Activated CD8-positive, alpha-beta T cell treated with anti-CD3 and anti-CD28 coated beads for 36 hours (primary cell): ENCODE data around the gene KMT2A. TPM values are rescaled to one million over a fixed set of nuclear protein-coding genes. Genes with fewer than 3 reads are reported as not detected.
"Not testable (repeated sequence)": the region's sequence is repeated elsewhere in the genome, so short reads cannot be mapped to it uniquely, and the experiment has no call there.

ENCODE experiments used
- ATAC-seq: fragments of 200-7000 bp; cut with Tn5 transposase; one replicate; pipeline ENCODE4 v1.10.0; 2021; ENCODE audit warnings: mild to moderate bottlenecking, moderate library complexity
- CTCF ChIA-PET: fragments of 350-600 bp; sonication (Branson Sonifier 250); formaldehyde crosslinking; loops from one replicate; lab custom pipeline; 2021; ENCODE audit warnings: antibody characterized with exemption; lab: Charles Lee
- POLR2A ChIA-PET: fragments of 350-600 bp; sonication (Branson Sonifier 250); formaldehyde crosslinking; loops from one replicate; lab custom pipeline; 2021; ENCODE audit warnings: antibody characterized with exemption; lab: Charles Lee
- DNase-seq: peaks from one replicate; pipeline ENCODE4 v3.0.0-alpha.2; 2020
- H3K27ac Mint-ChIP-seq: one replicate; pipeline ENCODE4 v1.8.0; 2021; ENCODE audit warnings: mild to moderate bottlenecking, mixed read lengths
- H3K27me3 Mint-ChIP-seq: one replicate; pipeline ENCODE4 v1.8.0; 2021; ENCODE audit warnings: mixed read lengths
- H3K36me3 Mint-ChIP-seq: one replicate; pipeline ENCODE4 v1.8.0; 2021; ENCODE audit warnings: low read depth, mixed read lengths
- H3K4me1 Mint-ChIP-seq: one replicate; pipeline ENCODE4 v1.8.0; 2021; ENCODE audit warnings: low read depth, mixed read lengths
- H3K4me3 Mint-ChIP-seq: one replicate; pipeline ENCODE4 v1.8.0; 2021; ENCODE audit warnings: mild to moderate bottlenecking, moderate library complexity, mixed read lengths
- H3K9me3 Mint-ChIP-seq: one replicate; pipeline ENCODE4 v1.8.0; 2021; ENCODE audit warnings: mixed read lengths
- CTCF ChIP-seq: fragments of 200-600 bp; IDR thresholded peaks from one replicate; pipeline ENCODE4 v1.8.0; 2022; ENCODE audit warnings: antibody characterized with exemption, mild to moderate bottlenecking
- intact Hi-C: fragments of 100-400 bp; cut with micrococcal nuclease; formaldehyde crosslinking; loops from one replicate; pipeline ENCODE4 v1.10.0; 2022
- total RNA-seq, 2 experiments: library from RNA; stranded (reverse); gene quantifications; one replicate each; pipeline ENCODE4 v1.2.3, GENCODE V29; 2021

The KMT2A gene
- total RNA-seq, 2 experiments from 2014 or later = 68.8 to 75.0 TPM

GRCh38 chr11:118570787-118571186 lies 134.5 kb downstream of the KMT2A start:
- H3K27ac Mint-ChIP-seq = peak overlapping the region; percentile 93
- H3K27me3 Mint-ChIP-seq = no peaks in the 10 kb centered on the region
- ATAC-seq (no peak), DNase-seq (no peak)
- H3K36me3 Mint-ChIP-seq = peaks cover 7% of the 10 kb centered on the region
- TF ChIP-seq CTCF = no peak
- H3K4me1 Mint-ChIP-seq = peaks cover 40% of the 10 kb centered on the region
- no peaks in the 10 kb centered on the region for H3K9me3 Mint-ChIP-seq
- intact Hi-C loops = no loop called here
- H3K4me3 Mint-ChIP-seq = peak overlapping the region; percentile 84
- ChIA-PET CTCF (interaction anchor here (0.7 to 1.2 kb wide), 2 partner anchors 8 to 37 kb away, joined by 3 to 4 read pairs; partner anchors contain the start of gene PHLDB1), POLR2A (interaction anchor here (1.7 kb wide), 1 partner anchor 43 kb away, joined by 4 read pairs; the partner anchor contains the start of gene TTC36)

- ChIA-PET POLR2A (interaction anchor here (0.7 to 1.7 kb wide), 7 partner anchors 9 to 298 kb away, joined by 3 to 7 read pairs (median 3); partner anchors contain the start of gene CD3D), CTCF (interaction anchor here (0.9 to 3.6 kb wide), 4 partner anchors 18 to 41 kb away, joined by 3 to 15 read pairs (median 6); partner anchors contain the start of gene TMEM25)
- H3K9me3 Mint-ChIP-seq, H3K27me3 Mint-ChIP-seq, H3K36me3 Mint-ChIP-seq, ATAC-seq, intact Hi-C loops: not testable (repeated sequence)
- Mint-ChIP-seq H3K4me1 (peaks cover 43% of the 10 kb centered on the region), H3K27ac (peak overlapping the region; percentile 93), H3K4me3 (peak overlapping the region; percentile 84)
- peak; percentile 36 for DNase-seq
Measured at GRCh38 chr11:118571701-118572060, 135.4 kb downstream of the KMT2A start.

- Mint-ChIP-seq H3K27me3 (no peaks in the 10 kb centered on the region), H3K36me3 (peaks cover 10% of the 10 kb centered on the region), H3K27ac (peak within 1 kb of the TSS; percentile 93), H3K4me1 (peaks cover 48% of the 10 kb centered on the region), H3K4me3 (peak within 1 kb of the TSS; percentile 84), H3K9me3 (no peaks in the 10 kb centered on the region)
- ChIA-PET POLR2A (interaction anchor here (0.7 to 1.7 kb wide), 15 partner anchors 9 to 297 kb away, joined by 3 to 8 read pairs (median 3); partner anchors contain the start of gene CD3D), CTCF (interaction anchor here (0.9 to 3.6 kb wide), 4 partner anchors 17 to 42 kb away, joined by 3 to 15 read pairs (median 6); partner anchors contain the start of gene TMEM25)
- no peak for TF ChIP-seq CTCF
- intact Hi-C loops = no loop called here
- DNase-seq = peak; percentile 83
- peak; percentile 84 for ATAC-seq
Measured at GRCh38 chr11:118572061-118572980, 136.0 kb downstream of the KMT2A start, which contains the start of gene ARCN1. ARCN1 (plus strand) TSS chr11:118572409; CDS start chr11:118572548, 139 bp downstream.

- DNase-seq (peak; percentile 48), ATAC-seq (peak; percentile 64)
- intact Hi-C loops = no loop called here
- Mint-ChIP-seq H3K4me3 (peak overlapping the region; percentile 84), H3K36me3 (peaks cover 13% of the 10 kb centered on the region), H3K27me3 (no peaks in the 10 kb centered on the region), H3K27ac (peak overlapping the region; percentile 93), H3K4me1 (peaks cover 52% of the 10 kb centered on the region), H3K9me3 (no peaks in the 10 kb centered on the region)
- CTCF ChIA-PET = interaction anchor here (1.1 to 3.6 kb wide), 3 partner anchors 17 to 35 kb away, joined by 5 to 15 read pairs (median 7); no protein-coding TSS in a partner anchor
- TF ChIP-seq CTCF = no peak
- POLR2A ChIA-PET = interaction anchor here (0.7 to 1.7 kb wide), 11 partner anchors 8 to 296 kb away, joined by 3 to 8 read pairs (median 3); partner anchors contain the start of gene CD3D
Measured at GRCh38 chr11:118572981-118573550, 136.8 kb downstream of the KMT2A start.

GRCh38 chr11:118574636-118575035 lies 138.3 kb downstream of the KMT2A start:
- Mint-ChIP-seq H3K9me3 (no peaks in the 10 kb centered on the region), H3K27ac (no peak overlapping the region), H3K4me3 (peak overlapping the region; percentile 29), H3K4me1 (peaks cover 58% of the 10 kb centered on the region), H3K27me3 (no peaks in the 10 kb centered on the region), H3K36me3 (peaks cover 16% of the 10 kb centered on the region)
- ChIA-PET POLR2A (no interaction called here), CTCF (interaction anchor here (3.6 kb wide), 1 partner anchor 20 kb away, joined by 15 read pairs; no protein-coding TSS in a partner anchor)
- no peak for TF ChIP-seq CTCF
- DNase-seq (no peak), ATAC-seq (no peak)
- intact Hi-C loops = no loop called here
